ENCODE data around the gene C9orf43. TPM values are rescaled to one million over a fixed set of nuclear protein-coding genes. Genes with fewer than 3 reads are reported as not detected.
"Not testable (repeated sequence)": the region's sequence is repeated elsewhere in the genome, so short reads cannot be mapped to it uniquely, and the experiment has no call there.

C9orf43 gene
- total RNA-seq, 1 donor from 2014 or later: 0.64 TPM

DNA sequence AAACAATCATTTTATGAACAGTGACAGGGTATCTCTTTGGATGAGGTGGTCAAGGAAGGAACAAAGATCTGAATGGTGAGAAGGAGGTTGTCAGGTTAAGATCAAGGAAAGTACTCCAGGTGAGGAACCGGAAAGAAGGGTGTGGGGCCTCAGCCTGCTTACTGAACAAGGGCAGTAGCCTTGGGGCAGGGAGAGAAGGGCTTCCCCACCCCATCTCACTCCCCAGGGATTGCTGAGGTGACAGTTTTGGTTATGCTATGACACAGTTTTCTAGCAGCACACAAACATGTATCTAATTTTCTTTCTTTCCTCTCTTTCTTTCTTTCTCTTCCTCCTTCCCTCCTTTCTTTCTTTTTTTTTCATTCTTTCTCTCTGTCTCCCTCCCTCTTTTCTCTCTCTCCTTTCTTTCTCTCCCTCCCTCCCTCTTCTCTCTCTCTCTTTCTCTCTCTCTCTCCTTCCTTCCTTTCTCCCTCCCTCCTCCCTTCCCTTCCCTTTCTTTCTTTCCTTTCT lies 29.6 kb upstream of the C9orf43 start:
- DNase-seq (ENCODE audit: low read depth): no peak

- not testable (repeated sequence) for DNase-seq (ENCODE audit: low read depth)
These were observed 29.1 kb upstream of the C9orf43 start for GRCh38 chr9:113381441-113381840.

- DNase-seq (ENCODE audit: low read depth): no peak
These were observed 28.6 kb upstream of the C9orf43 start for GRCh38 chr9:113381909-113382411.

- no peak for DNase-seq (ENCODE audit: low read depth)
These were observed 23.8 kb upstream of the C9orf43 start for GRCh38 chr9:113386571-113387393.

DNA sequence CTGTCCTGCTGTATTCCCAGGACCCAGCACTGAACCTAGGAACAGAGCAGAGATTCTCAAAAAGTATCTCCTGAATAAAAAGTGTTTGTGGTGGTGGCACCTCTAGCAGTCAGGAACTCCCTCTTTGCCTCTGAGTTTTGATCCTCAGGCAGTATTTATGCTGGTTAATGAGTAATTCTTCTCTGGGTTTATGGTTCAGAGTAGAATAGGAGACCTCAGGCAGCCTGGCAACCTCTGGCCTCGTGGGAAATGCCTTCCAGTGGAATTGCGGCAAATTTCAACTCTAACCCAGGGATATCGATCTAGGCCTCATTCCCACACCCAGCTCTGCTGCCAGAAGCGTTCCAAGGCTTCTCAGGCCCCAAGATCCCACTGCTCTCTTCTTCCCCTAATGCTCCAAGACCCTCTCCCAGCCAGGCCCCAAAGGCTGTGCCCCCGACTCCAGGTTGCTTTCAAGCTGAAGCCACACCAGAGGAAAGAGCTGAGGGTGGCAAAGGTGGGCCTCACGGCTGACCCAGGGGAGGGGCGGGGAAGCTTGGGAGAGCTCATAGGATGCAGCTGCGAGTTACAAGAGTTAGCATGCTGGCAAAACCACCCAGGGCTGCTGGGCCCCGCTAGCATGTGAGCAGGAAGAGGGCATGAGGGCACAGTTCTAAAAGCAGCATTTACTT lies 22.9 kb upstream of the C9orf43 start:
- no peak for DNase-seq (ENCODE audit: low read depth)

GRCh38 chr9:113388833-113389232 lies 21.7 kb upstream of the C9orf43 start:
- no peak for DNase-seq (ENCODE audit: low read depth)

DNA sequence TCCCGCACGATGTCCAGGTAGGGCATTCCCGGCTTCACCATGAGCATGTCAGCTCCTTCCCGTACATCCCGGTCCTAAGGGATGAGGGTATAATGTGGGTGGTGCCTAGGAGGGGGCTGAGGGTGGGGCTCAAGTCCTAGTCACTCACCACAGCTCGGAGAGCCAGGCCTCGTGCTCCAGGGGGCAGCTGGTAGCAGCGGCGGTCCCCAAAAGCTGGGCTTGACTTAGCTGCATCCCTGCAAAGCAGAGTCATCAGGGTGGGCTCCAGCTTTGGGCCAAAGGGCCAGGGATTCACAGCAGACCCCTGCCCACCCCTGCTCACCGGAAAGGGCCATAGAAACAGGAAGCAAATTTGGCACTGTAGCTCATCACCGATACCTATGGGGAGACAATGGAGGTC lies 21.1 kb upstream of the C9orf43 start:
- no peak for DNase-seq (ENCODE audit: low read depth)

DNA sequence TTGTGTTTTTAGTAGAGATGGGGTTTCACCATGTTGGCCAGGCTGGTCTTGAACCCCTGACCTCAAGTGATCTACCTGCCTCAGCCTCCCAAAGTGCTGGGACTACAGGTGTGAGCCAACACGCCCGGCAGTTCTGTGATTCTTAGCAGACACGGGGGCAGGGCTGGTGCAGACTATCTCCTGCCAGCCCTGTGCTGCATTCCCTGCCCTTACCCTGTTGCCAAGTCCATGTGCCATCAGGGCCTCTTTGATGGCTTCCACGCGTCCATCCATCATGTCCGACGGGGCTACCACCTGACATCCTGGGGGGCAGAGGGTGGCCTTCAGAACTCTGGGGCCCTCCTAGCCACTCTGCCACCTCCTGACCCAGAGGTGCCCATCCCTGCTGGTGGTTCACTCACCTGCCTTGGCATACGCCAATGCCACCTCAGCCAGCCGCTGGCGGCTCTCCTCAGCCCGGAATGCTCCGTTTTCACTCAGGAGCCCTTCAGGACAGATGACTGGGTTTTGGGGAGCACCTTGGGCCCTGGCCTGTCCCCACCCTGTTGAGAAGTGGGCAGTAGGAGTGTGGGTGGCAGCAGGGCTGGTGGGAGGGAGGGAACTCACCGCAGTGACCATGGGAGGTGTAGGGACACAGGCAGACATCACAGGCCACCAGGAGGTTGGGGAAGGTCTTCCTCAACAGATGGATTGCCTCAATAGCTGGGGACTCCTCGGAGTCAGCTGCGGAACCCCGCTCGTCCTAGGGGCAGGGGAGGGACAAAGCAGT lies 20.2 kb upstream of the C9orf43 start:
- DNase-seq (ENCODE audit: low read depth): no peak

DNA sequence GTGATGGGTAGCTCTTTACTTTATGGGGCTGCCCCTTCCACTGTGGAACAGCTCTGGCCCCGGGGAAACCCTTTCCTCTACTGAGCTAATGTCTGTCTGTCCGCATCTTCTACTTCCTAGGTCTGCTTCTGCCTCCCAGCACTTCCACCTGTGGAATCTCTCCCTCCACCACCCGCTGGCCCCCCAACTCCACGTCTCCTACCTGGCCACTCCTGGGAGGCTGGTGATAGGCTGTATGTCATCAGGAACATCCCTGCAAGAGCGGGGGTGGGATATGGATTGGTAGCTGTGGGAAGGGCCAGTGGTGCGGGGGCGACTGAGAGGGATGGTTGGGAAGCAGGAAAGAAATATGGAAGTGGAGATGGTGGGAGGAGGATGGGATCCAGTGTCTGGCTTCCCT lies 18.6 kb upstream of the C9orf43 start:
- DNase-seq (ENCODE audit: low read depth): no peak

DNA sequence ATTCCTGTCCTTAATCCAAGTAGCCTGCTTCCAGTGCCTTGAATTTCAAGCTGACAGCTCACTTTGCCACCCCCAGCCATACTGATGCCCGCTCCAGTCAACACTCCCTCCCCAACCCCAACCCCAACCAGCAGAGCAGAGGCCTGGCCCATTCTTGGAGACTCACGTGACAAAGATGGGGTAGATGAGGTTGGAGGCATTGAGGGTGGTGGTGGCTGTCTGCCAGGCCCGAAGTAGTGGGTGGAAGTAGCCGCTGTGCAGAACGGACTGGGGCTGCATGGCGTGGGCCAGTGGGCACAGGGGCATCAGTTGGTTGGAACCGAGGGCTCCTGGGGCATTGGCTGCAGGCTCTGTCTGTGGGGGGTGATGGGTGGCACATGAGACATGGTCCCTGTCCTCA lies 17.3 kb upstream of the C9orf43 start:
- no peak for DNase-seq (ENCODE audit: low read depth)

DNA sequence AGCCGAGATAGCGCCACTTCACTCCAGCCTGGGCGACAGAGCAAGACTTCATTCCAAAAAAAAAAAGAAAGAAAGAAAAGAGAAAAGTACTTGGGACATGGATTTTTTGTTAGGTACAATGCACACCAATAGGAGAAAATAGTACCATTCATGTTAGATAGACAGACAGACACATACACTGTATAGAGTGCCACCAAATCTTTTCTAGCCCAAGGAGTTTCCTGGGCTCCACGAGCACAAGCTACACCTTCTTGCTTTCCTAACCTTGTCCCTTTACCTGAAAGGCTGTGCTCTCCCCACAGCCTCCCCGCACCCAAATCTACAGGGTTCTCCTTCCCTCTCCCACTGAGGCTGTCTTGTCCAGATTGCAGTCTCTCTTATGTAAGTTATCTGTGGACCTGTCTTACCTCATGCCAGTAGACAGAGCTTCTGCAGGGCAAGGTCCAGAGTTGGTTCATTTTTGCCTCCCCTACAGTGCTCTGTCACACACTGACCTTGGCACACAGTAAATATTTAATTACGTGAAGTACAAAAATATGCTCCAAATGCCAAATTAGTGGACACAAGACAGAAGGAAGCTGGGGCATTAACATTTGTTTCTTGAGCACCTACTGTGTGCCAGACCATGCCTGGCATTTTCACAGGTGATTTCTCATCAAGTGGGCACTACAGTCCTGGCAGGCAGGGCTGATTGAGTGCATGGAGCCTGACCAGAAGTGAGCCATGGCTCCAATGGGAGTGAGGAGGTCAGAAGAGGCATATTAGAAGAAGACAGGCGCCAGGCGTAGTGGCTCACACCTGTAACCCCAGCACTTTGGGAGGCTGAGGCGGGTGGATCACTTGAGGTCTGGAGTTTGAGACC lies 15.3 kb upstream of the C9orf43 start:
- no peak for DNase-seq (ENCODE audit: low read depth)

DNA sequence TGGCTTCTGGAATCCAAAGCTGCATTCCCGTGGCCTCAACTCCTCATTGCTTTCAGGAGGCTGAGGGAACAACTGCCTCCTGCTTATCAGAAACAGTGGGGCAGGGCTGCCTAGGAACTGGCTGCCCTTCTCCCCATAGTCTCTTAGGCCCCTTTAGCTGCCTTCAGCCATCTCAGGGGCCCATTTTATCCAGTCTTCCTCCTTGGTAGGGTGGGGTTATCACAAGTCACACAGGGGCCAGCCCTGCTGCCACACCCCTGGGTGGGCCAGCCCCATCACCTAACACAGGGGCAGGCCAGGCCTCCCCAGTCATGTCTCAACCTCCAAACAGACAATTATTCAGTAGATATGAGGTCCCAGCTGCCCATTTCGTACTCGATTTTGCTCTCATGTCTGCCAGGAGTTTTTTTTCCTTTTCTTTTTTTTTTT lies 13.3 kb upstream of the C9orf43 start:
- peak; percentile 54 for DNase-seq (ENCODE audit: low read depth)

DNA sequence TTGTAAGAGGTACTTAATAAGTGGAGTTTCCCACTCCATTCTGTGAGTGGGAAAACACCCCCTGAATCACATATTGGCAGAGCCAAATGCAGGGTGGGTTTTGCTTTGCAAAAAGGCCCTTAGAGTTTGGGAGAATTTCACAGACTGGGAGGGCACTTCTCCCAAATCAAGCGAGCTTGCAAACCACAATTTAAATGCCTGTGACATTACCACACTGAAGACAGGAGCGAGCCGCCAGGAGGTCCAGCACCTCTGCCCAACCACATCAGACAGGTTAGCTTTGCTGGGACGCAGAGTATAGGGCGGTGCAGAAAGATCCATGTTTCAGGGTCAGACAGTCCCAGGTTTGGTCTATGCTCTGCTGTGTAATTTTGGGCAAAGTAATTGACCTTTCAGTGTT lies 11.8 kb upstream of the C9orf43 start:
- peak; percentile 45 for DNase-seq (ENCODE audit: low read depth)

GRCh38 chr9:113399646-113400200 lies 10.8 kb upstream of the C9orf43 start:
- peak; percentile 65 for DNase-seq (ENCODE audit: low read depth)

- DNase-seq (ENCODE audit: low read depth): peak; percentile 99
These were observed 9.3 kb upstream of the C9orf43 start, which contains the start of gene ALAD for GRCh38 chr9:113401027-113401792. ALAD (minus strand) TSS chr9:113401284; CDS start chr9:113393559, 7,725 bp downstream.

DNA sequence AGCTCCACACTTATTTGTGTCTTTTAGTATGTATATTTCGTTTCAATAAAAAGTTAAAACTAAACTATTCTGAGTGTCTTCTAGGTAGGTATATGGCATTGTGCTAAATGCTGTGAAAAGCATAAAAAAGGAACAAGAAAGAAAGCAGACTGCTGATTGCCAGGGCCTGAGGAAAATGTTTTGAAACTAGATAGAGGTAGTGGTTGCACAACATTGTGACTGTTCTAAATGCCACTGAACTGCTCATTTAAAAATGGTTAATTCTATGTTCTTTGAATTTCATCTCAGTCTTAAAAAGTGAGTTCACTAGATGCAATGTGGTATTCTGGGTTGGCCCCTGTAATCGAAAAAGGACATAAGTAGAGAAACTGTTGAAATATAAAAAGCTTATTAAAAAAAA lies 6.9 kb upstream of the C9orf43 start:
- DNase-seq (ENCODE audit: low read depth): no peak

- not testable (repeated sequence) for DNase-seq (ENCODE audit: low read depth)
These were observed 4.2 kb upstream of the C9orf43 start for GRCh38 chr9:113406353-113406752.

DNA sequence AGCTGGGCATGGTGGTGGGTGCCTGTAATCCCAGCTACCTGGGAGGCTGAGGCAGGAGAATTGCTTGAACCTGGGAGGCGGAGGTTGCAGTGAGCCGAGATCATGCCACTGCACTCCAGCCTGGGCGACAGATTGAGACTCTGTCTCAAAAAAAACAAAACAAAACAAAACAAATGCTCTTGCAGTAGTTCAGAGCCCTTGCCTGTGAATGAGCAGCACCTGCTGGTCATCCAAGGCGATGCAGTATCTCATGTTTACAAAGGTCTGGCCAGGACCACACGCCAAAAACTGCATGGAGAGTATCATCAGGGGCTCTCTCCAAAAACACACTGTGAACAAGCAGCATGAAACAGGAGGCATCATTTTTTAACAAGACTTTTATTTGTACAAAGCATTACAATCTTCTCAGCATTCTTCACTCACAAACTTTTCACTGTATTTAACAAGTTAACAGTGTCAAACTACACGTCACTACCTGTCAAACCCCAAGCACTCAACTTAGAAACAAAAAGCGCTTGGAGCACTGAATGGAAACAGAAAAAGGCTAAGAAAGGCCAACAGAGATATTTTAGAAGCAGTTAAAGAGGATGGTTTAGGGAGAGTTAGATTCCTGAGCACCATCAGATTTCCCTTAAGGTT lies 3.6 kb upstream of the C9orf43 start:
- DNase-seq (ENCODE audit: low read depth): peak; percentile 73

DNA sequence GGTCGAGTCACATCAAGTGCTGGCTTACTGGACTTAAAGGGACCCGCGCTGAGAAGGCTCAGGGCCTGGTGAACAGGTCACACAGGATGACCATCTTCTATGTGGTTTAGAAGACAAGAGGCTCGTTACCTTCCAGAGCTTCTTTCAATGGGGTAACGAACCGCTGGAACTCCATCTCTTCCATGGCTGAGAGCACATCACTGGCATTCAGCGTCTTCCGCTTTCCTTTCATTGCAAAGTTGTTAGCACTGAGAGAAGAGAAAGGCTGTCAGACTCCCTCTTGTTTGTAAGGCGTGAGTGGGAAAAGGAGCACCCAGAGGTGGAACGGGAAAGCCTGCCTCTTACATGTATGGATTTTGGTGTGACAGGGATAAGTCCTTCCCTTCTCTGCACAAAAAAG lies 1.1 kb upstream of the C9orf43 start:
- no peak for DNase-seq (ENCODE audit: low read depth)
